ENCODE data around the gene EXOC8. TPM values are rescaled to one million over a fixed set of nuclear protein-coding genes. Genes with fewer than 3 reads are reported as not detected.

Gene EXOC8
- total and polyA plus RNA-seq, 9 of the 15 experiments (the other 6 are each of a cell fraction or from before 2014, with no cell fraction given), result 2.1 to 13.6 (median 7.2) TPM

DNA sequence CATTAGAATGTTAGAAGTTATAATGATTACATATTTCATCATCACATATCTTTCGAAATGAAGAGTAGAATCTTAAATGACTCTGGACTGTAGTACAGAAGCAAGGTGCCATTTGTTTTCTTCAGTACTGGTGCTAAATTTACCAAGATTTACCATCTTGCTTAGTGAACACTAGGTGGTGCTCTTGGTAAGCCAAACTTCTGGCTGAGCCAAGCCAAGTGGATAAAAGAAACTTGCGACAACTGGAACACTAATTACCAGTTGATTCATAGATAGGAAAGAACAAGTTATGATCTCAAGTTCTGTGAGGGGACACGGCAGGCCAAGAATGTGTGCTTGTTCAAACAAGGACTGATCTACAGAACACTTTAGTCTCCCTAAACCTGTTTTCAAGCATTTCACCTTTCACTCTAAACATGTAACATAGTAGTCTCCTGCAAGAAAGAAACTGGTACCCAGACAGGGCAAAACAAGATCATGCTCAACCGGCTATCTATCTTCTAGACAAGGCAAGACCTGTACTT lies 20.2 kb upstream of the EXOC8 start (continued):
- TF ChIP-seq POLR2G (IDR thresholded peaks at IDR 0.05; ENCODE audit: low read depth, low read length) (no peak), ATF3 (IDR thresholded peaks at IDR 0.05) (peak; percentile 91), ATF3 (CRISPR knock-in tag; conservative IDR thresholded peaks at IDR 0.05) (no peak), BRD9 (IDR thresholded peaks at IDR 0.05; ENCODE audit: low read depth, partially characterized antibody) (peak; percentile 46), EP300 (IDR thresholded peaks at IDR 0.05; ENCODE audit: low read length) (no peak), ZNF239 (CRISPR knock-in tag; IDR thresholded peaks at IDR 0.05) (no peak), NCOA1 (IDR thresholded peaks at IDR 0.05; ENCODE audit: low read depth) (0 out of 2 replicates have a peak, but pooled peaks have one; percentile 14), E4F1 (CRISPR knock-in tag; IDR thresholded peaks at IDR 0.05; ENCODE audit: borderline replicate concordance) (peak; percentile 48; the same call in 1 of the 2 replicates), DEAF1 (CRISPR knock-in tag; IDR thresholded peaks at IDR 0.05) (peak; percentile 94), SPI1 (IDR thresholded peaks at IDR 0.05; ENCODE audit: borderline replicate concordance, low read depth, low read length) (no peak), POLR2H (tag; IDR thresholded peaks at IDR 0.05; ENCODE audit: low read depth) (peak; percentile 41; the same call in 1 of the 2 replicates), ATF7 (IDR thresholded peaks at IDR 0.05) (peak; percentile 49; the same call in 1 of the 2 replicates), ZNF398 (CRISPR knock-in tag; IDR thresholded peaks at IDR 0.05) (no peak), PATZ1 (CRISPR knock-in tag; IDR thresholded peaks at IDR 0.05; ENCODE audit: borderline replicate concordance) (0 out of 2 replicates have a peak, but pooled peaks have one; percentile 33)
- TF ChIP-seq, protein P1, sequence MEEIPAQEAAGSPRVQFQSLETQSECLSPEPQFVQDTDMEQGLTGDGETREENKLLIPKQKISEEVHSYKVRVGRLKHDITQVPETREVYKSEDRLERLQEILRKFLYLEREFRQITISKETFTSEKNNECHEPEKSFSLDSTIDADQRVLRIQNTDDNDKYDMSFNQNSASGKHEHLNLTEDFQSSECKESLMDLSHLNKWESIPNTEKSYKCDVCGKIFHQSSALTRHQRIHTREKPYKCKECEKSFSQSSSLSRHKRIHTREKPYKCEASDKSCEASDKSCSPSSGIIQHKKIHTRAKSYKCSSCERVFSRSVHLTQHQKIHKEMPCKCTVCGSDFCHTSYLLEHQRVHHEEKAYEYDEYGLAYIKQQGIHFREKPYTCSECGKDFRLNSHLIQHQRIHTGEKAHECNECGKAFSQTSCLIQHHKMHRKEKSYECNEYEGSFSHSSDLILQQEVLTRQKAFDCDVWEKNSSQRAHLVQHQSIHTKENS (CRISPR knock-in tag; IDR thresholded peaks at IDR 0.05), result no peak
- TF ChIP-seq, protein P2, sequence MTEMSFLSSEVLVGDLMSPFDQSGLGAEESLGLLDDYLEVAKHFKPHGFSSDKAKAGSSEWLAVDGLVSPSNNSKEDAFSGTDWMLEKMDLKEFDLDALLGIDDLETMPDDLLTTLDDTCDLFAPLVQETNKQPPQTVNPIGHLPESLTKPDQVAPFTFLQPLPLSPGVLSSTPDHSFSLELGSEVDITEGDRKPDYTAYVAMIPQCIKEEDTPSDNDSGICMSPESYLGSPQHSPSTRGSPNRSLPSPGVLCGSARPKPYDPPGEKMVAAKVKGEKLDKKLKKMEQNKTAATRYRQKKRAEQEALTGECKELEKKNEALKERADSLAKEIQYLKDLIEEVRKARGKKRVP (CRISPR knock-in tag; IDR thresholded peaks at IDR 0.05), result 0 out of 2 replicates have a peak, but pooled peaks have one; percentile 5
